Muscle of leg (tissue), 11 donors: ENCODE measurements around the gene IRF2BP2. TPM values are rescaled to one million over a fixed set of nuclear protein-coding genes. Genes with fewer than 3 reads are reported as not detected.

Experiments used
- DNase-seq: peaks from one replicate; pipeline ENCODE4 v3.0.0; 2013
- H3K27ac ChIP-seq: one replicate; pipeline ENCODE4 v1.5.1; 2013; ENCODE audit warnings: mild to moderate bottlenecking, low read length, control low read depth
- H3K27me3 ChIP-seq: one replicate; pipeline ENCODE4 v1.6.1; 2013; ENCODE audit warnings: low read length; ENCODE audit not compliant: control insufficient read depth, insufficient read depth
- H3K36me3 ChIP-seq: one replicate; pipeline ENCODE4 v1.6.1; 2013; ENCODE audit warnings: low read length; ENCODE audit not compliant: control insufficient read depth, insufficient read depth
- H3K4me1 ChIP-seq: one replicate; pipeline ENCODE4 v1.6.1; 2013; ENCODE audit warnings: low read length; ENCODE audit not compliant: control insufficient read depth, insufficient read depth
- H3K4me3 ChIP-seq: one replicate; pipeline ENCODE4 v1.5.1; 2013; ENCODE audit warnings: low read length, control low read depth
- H3K9me3 ChIP-seq: replicated peaks from 2 replicates; pipeline ENCODE4 v1.6.1; 2013; ENCODE audit warnings: low read depth, low read length; ENCODE audit not compliant: control insufficient read depth
- WGBS: methylation state at CpG from one replicate; pipeline ENCODE4 v1.1.5; 2013; ENCODE audit warnings: missing lambda C conversion rate; ENCODE audit not compliant: insufficient coverage; 5-methylcytosine and 5-hydroxymethylcytosine counted together
- polyA plus RNA-seq, 8 donors: library from polyadenylated mRNA; unstranded; fragments of 120-200 nt; gene quantifications; one replicate each; pipeline versions ENCODE4 v1.2.1 to v1.2.3, GENCODE V29; 2013; ENCODE audit warnings: inconsistent platforms in 1 of 8, low replicate concordance in 1 of 8; ENCODE audit not compliant: insufficient read length in 8 of 8, insufficient read depth in 1 of 8
- total RNA-seq: library from RNA; stranded (reverse); fragments of 120-200 nt; gene quantifications from one replicate; pipeline ENCODE4 v1.2.4, GENCODE V29; 2013

IRF2BP2 gene
- total and polyA plus RNA-seq, 9 donors = 59.9 to 93.0 (median 76.2) TPM

DNA sequence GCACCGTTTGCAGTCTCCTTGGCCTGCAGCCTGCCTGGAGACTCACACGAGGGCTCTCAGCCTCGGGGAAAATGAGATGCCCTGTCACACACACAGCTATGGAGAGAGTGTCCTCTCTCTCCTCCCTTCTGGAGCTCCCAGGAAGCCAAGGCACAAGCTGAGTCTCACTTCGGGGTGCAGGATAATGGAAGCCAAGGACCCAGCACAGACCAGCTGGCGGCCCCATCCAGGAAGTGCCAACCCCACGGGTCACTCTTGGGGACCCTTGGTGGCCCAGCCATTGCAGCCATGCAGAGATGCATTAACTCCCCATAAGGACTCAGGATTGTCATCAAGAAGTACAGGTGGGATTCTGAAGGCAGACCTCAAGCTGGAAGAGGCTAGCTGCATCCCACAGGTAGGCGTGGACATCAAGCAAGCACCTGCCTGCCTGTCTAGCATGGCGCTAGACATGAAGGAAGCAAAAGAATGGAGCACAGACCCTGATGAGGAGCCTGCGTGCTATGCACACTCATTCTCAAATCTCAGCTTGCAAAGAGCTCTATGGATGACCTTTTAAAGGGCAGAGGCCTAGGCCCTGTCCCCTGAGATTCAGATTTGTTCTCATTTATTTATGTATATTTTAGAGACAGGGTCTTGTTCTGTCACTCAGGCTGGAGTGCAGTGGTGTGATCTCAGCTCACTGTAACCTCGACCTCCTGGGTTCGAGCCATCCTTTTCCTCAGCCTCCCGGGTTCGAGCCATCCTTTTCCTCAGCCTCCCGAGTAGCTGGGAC is 49.9 kb downstream of the IRF2BP2 start:
- no peak overlapping the region for H3K4me3 ChIP-seq
- WGBS = 89% methylated on average over 9 of the region's 14 CpGs
- H3K27me3 ChIP-seq = no peaks in the 10 kb centered on the region
- H3K36me3 ChIP-seq = no peaks in the 10 kb centered on the region
- no peak for DNase-seq
- no peaks in the 10 kb centered on the region for H3K9me3 ChIP-seq
- H3K4me1 ChIP-seq = peaks cover 17% of the 10 kb centered on the region
- H3K27ac ChIP-seq = peak overlapping the region; percentile 69

DNA sequence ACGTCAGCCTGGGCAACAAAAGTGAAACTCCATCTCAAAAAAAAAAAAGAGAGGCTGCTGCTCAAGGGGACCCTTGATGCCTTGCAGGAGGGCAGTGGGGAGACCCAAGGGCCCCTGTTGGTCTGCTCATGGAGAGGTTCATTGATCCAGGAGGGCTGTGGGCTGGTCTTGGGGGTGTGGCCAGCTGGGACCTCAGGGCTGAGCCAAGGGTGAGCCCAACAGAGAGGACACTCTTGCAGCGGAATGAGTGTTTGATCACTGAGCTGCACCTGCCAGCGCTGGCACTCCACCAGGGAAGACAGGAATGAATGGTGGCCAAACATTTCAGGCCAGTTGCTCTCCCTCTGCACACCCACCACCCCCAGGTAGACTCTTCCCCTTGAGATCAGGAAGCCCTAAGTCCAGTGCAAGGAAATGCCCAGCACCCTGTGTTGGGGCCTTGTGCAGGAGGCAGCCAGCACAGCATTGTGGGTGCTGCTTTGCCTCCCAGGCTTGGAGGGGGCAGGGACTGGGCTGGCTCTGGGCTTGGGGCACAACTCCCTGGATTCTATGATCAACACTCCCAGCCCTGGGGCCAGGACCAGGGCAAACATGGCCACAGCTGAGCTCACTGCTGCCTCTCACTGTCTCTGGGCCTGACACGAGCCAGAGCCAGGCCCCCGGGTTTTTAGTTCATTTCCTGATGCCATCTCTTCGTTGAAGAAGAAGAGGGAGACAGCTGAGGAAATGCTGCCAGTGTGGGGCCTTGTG is 50.7 kb downstream of the IRF2BP2 start:
- Histone ChIP-seq H3K4me3 (no peak overlapping the region), H3K9me3 (no peaks in the 10 kb centered on the region), H3K36me3 (no peaks in the 10 kb centered on the region), H3K27ac (peak overlapping the region; percentile 69), H3K4me1 (peaks cover 25% of the 10 kb centered on the region), H3K27me3 (no peaks in the 10 kb centered on the region)
- no peak for DNase-seq
- 84% methylated on average over 6 of the region's 6 CpGs for WGBS

DNA sequence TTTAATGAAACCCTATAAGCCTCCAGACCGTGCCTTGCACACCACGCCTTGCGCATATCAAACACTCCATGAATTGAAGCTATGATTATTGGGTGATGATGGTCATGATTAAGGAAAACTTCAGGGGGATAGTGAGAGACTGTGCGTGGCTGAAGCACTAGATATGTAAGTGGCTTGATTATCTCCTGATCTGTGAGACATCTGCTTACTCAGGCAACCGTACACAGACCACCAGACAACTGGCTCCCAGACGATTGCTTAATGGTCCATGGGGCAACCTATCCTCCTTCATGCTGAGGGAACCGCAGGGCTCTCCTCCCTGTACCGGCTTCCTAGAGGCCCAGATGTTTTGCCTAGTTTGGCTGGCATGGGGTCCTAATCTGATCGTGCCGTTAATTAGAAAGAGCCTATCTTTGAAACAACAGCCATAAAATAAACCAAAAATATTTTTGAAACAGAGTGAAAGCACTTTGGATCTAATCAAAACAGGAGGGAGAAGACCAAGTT is 51.6 kb downstream of the IRF2BP2 start:
- H3K27me3 ChIP-seq = no peaks in the 10 kb centered on the region
- peaks cover 31% of the 10 kb centered on the region for H3K4me1 ChIP-seq
- H3K9me3 ChIP-seq = no peaks in the 10 kb centered on the region
- no peaks in the 10 kb centered on the region for H3K36me3 ChIP-seq
- WGBS = 64% methylated on average over 2 of the region's 10 CpGs
- H3K4me3 ChIP-seq = no peak overlapping the region
- DNase-seq = no peak
- H3K27ac ChIP-seq = no peak overlapping the region

DNA sequence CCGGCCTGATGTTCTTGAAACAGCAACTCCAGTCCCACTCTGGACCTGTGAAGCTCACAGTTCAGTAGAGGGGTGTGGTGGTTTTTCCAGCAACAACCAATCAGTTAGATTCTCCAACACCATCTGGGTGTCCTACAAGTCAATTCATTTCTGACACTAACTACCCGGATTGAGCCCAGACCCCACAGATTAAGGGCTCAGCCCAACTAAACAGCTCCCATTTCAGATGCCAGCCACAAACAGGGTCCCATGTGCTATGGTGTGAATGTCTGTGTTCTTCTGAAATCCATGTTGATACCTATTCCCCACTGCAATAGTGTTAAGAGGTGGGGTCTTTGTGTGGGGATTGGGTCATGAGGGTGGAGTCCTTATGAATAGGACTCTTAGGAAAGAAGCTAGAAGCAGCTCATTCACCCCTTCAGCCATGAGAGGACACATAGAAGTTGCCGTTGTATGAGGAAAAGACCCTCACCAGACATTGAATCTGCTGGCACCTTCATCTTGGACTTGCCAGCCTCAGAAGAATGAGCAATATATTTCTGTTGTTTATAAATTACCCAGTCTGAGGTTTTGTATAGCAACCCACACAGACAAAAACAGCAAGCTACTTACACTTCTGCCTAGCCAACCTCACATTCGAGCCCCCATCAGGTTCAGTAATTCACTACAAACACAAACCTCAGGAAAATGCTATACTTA is 53.6 kb downstream of the IRF2BP2 start:
- H3K27me3 ChIP-seq = no peaks in the 10 kb centered on the region
- no peak overlapping the region for H3K4me3 ChIP-seq
- H3K36me3 ChIP-seq = no peaks in the 10 kb centered on the region
- peaks cover 28% of the 10 kb centered on the region for H3K4me1 ChIP-seq
- no peaks in the 10 kb centered on the region for H3K9me3 ChIP-seq
- DNase-seq = no peak
- H3K27ac ChIP-seq = no peak overlapping the region
- no CpG with 5 or more reads among the region's 4 CpGs for WGBS

DNA sequence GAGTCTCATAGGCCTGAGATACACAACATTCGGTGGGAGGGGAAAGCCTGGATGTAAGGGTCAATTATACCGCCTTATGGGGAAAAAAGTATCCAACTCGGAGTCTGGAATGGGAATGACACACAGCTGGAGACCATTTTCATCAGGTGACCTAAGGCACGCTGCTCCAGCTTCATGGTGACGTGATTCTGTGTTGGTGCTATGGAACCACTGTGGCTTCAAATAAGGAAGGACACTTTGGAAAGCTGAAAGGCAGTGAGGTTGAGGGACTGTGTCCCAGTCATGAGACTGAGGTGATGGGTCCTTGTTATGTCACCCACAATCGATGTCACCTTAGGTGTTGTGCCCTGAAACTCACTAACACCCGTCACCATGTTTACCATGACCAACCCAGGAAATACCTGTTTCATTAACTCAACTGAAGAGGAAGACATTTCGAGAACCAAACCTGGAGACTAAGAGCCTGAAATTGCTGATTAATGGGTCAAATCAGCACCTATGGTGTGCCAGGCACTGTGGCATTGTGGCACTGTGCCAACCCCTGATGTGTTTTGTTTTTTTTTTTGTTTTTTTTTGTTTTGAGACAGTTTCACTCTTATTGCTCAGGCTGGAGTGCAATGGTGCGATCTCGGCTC is 54.5 kb downstream of the IRF2BP2 start:
- Histone ChIP-seq H3K27me3 (no peaks in the 10 kb centered on the region), H3K27ac (no peak overlapping the region), H3K4me1 (peaks cover 30% of the 10 kb centered on the region), H3K36me3 (no peaks in the 10 kb centered on the region), H3K4me3 (no peak overlapping the region), H3K9me3 (no peaks in the 10 kb centered on the region)
- DNase-seq = no peak
- WGBS = 85% methylated on average over 7 of the region's 10 CpGs

DNA sequence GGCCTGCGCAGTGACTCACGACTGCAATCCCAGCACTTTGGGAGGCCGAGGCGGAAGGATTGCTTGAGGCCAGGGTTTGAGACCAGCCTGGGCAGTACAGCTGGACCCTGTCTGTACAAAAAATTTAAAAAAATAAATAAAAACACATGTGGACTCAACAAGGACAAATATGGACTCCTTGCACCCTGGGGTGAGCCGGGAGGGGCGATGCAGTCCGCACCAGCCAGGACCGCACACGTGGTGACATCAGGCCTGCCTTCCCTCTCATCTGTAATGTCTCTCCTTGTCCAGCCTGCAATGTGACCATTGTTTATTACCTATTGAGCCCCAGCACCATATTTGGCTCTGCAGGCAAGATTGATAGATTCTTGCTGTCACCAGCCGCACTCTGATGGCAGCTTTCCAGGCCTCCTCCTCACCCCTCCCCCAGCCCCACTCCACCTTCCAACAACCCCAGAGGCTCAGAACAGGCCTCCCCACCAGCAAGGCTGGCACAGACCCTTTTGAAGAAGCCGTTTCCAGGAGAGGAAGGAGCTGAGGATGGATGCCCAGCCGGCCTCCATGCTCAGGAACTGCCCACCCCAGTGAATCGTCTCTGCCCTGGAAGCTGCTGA is 55.2 kb downstream of the IRF2BP2 start:
- Histone ChIP-seq H3K4me3 (no peak overlapping the region), H3K27ac (peak overlapping the region; percentile 4), H3K27me3 (no peaks in the 10 kb centered on the region), H3K9me3 (no peaks in the 10 kb centered on the region), H3K36me3 (no peaks in the 10 kb centered on the region), H3K4me1 (peaks cover 30% of the 10 kb centered on the region)
- WGBS = 53% methylated on average over 6 of the region's 13 CpGs
- peak; percentile 40 for DNase-seq

Other genes with a start within 250 kb of the IRF2BP2 start
- gene COA6, start 236.7 kb downstream of the IRF2BP2 start, total RNA-seq = 29.9 TPM
- 10 to 100 TPM; 28.4 to 33.4 (median 30.9) TPM for gene COA6, start 236.7 kb downstream of the IRF2BP2 start, polyA plus RNA-seq
- 16.2 TPM for gene TARBP1, start 131.0 kb downstream of the IRF2BP2 start, total RNA-seq
- gene TARBP1, start 131.0 kb downstream of the IRF2BP2 start, polyA plus RNA-seq = 10 to 100 TPM; 14.6 to 48.3 (median 24.1) TPM